Measurements from ENCODE around the gene NFKB2.
A peak's percentile ranks its signal among the peaks of the same experiment; 100 is the strongest.

DNA sequence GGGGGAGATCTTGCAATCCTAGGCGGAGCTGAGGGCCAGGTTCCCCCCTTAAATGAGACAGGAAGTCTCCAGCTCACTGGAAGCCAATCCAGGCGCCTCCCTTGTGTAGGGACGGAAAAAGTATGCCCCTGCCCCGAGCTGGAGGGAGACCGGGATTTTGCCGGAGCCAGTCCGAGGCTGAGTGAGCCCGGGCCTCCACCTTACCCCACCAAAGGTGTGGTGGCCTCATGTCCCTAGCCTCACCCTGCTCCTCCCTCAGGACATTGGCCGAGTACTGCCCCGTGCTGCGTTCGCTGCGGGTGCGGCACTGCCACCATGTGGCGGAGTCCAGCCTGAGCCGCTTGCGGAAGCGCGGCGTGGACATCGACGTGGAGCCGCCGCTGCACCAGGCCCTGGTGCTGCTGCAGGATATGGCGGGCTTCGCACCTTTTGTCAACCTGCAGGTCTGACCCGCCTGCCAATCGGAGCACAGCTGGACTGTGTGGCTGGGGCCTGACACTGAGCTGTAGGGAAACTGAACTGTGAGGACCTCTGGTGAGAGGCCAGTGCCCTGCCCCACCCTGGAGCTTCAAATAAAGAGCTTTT lies 27.1 kb downstream of the NFKB2 start:
- TF ChIP-seq, protein P1, sequence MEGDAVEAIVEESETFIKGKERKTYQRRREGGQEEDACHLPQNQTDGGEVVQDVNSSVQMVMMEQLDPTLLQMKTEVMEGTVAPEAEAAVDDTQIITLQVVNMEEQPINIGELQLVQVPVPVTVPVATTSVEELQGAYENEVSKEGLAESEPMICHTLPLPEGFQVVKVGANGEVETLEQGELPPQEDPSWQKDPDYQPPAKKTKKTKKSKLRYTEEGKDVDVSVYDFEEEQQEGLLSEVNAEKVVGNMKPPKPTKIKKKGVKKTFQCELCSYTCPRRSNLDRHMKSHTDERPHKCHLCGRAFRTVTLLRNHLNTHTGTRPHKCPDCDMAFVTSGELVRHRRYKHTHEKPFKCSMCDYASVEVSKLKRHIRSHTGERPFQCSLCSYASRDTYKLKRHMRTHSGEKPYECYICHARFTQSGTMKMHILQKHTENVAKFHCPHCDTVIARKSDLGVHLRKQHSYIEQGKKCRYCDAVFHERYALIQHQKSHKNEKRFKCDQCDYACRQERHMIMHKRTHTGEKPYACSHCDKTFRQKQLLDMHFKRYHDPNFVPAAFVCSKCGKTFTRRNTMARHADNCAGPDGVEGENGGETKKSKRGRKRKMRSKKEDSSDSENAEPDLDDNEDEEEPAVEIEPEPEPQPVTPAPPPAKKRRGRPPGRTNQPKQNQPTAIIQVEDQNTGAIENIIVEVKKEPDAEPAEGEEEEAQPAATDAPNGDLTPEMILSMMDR (IDR thresholded peaks at IDR 0.05): peak; percentile 27 to 65 (median 57)
- peak; percentile 33 to 56 for TF ChIP-seq POLR2AphosphoS5 (IDR thresholded peaks at IDR 0.05; ENCODE audit: insufficient read depth in 1 of 2, low read depth in 1 of 2)

All from vagina (tissue), 2 donors.